HepG2 (cell line): ENCODE data around the gene GGTLC1.

Experiments used
- CTCF ChIP-seq: sonication (generic); formaldehyde crosslinking; IDR thresholded peaks from 2 replicates; pipeline ENCODE4 v1.5.0; 2020; ENCODE audit warnings: mild to moderate bottlenecking, missing genetic modification reagents, moderate library complexity
- FOXA1 ChIP-seq, 2 experiments: fragments of 450-650 bp in 1 of 2; sonication (generic) in 1 of 2; formaldehyde crosslinking in 1 of 2; IDR thresholded peaks; 2 replicates each; pipeline versions ENCODE4 v1.4.0 to v1.6.1; 2016 to 2020; ENCODE audit warnings: missing genetic modification reagents in 1 of 2
- HDAC6 ChIP-seq: fragments of 200-600 bp; sonication (generic); IDR thresholded peaks from 2 replicates; pipeline ENCODE4 v1.7.0; 2017; ENCODE audit warnings: mild to moderate bottlenecking, antibody characterized with exemption, low read length, low read depth
- HMG20B ChIP-seq: conservative IDR thresholded peaks from 2 replicates; pipeline ENCODE4 v1.6.1; 2016; ENCODE audit warnings: missing genetic modification reagents, missing compliant biosample characterization
- HOXA9 ChIP-seq: sonication (generic); formaldehyde crosslinking; IDR thresholded peaks from 2 replicates; pipeline ENCODE4 v1.8.1; 2022; ENCODE audit warnings: missing genetic modification reagents, mild to moderate bottlenecking, moderate library complexity, borderline replicate concordance
- JUN ChIP-seq: sonication (generic); formaldehyde crosslinking; IDR thresholded peaks from 2 replicates; pipeline ENCODE4 v1.4.0; 2020; ENCODE audit warnings: mild to moderate bottlenecking, missing genetic modification reagents
- JUND ChIP-seq: sonication (generic); formaldehyde crosslinking; IDR thresholded peaks from 2 replicates; pipeline ENCODE4 v1.8.0; 2022; ENCODE audit warnings: mild to moderate bottlenecking, missing genetic modification reagents
- TFDP1 ChIP-seq: IDR thresholded peaks from 2 replicates; pipeline ENCODE4 v1.6.1; 2016; ENCODE audit warnings: missing compliant biosample characterization, missing genetic modification reagents, borderline replicate concordance
- ZFX ChIP-seq: sonication (generic); formaldehyde crosslinking; IDR thresholded peaks from 2 replicates; pipeline ENCODE4 v1.4.0; 2020; ENCODE audit warnings: mild to moderate bottlenecking, low read depth, missing genetic modification reagents, moderate library complexity
- ZNF292 ChIP-seq: sonication (generic); formaldehyde crosslinking; IDR thresholded peaks from 2 replicates; pipeline ENCODE4 v1.8.1; 2022; ENCODE audit warnings: mild to moderate bottlenecking, low read depth, missing genetic modification reagents, borderline replicate concordance
- ZNF564 ChIP-seq: sonication (generic); formaldehyde crosslinking; IDR thresholded peaks from 2 replicates; pipeline ENCODE4 v1.8.1; 2023; ENCODE audit warnings: mild to moderate bottlenecking, missing genetic modification reagents
- ZNF589 ChIP-seq: sonication (generic); formaldehyde crosslinking; conservative IDR thresholded peaks from 2 replicates; pipeline ENCODE4 v1.8.0; 2022; ENCODE audit warnings: mild to moderate bottlenecking, moderate library complexity, missing genetic modification reagents
- TF ChIP-seq, protein P1 (sequence below): sonication (generic); formaldehyde crosslinking; IDR thresholded peaks from 2 replicates; pipeline ENCODE4 v1.4.0; 2020; ENCODE audit warnings: missing genetic modification reagents, borderline replicate concordance
- TF ChIP-seq, protein P2 (sequence below): IDR thresholded peaks from 2 replicates; pipeline ENCODE4 v1.6.1; 2016; ENCODE audit warnings: low read depth, borderline replicate concordance

GRCh38 chr20:23974966-23975365 is 13.6 kb downstream of the GGTLC1 start:
- TF ChIP-seq HMG20B, result no peak
- no peak for TF ChIP-seq CTCF (CRISPR knock-in tag)
- TF ChIP-seq HDAC6, result no peak
- no peak for TF ChIP-seq HOXA9 (CRISPR knock-in tag)
- TF ChIP-seq JUN (CRISPR knock-in tag), result no peak
- no peak for TF ChIP-seq ZNF292 (CRISPR knock-in tag)
- TF ChIP-seq ZFX (CRISPR knock-in tag), result no peak
- TF ChIP-seq, protein P1, sequence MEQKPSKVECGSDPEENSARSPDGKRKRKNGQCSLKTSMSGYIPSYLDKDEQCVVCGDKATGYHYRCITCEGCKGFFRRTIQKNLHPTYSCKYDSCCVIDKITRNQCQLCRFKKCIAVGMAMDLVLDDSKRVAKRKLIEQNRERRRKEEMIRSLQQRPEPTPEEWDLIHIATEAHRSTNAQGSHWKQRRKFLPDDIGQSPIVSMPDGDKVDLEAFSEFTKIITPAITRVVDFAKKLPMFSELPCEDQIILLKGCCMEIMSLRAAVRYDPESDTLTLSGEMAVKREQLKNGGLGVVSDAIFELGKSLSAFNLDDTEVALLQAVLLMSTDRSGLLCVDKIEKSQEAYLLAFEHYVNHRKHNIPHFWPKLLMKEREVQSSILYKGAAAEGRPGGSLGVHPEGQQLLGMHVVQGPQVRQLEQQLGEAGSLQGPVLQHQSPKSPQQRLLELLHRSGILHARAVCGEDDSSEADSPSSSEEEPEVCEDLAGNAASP (CRISPR knock-in tag), result no peak
- no peak for TF ChIP-seq ZNF564 (CRISPR knock-in tag)
- TF ChIP-seq, protein P2, sequence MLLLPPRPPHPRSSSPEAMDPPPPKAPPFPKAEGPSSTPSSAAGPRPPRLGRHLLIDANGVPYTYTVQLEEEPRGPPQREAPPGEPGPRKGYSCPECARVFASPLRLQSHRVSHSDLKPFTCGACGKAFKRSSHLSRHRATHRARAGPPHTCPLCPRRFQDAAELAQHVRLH (CRISPR knock-in tag), result no peak
- TF ChIP-seq TFDP1 (CRISPR knock-in tag), result no peak
- no peak for TF ChIP-seq JUND (CRISPR knock-in tag)
- no peak for TF ChIP-seq FOXA1 (IDR thresholded peaks at IDR 0.05)
- TF ChIP-seq FOXA1 (CRISPR knock-in tag; IDR thresholded peaks at IDR 0.05), result no peak
- TF ChIP-seq ZNF589 (CRISPR knock-in tag), result no peak
